Astrocyte (in vitro differentiated cells and primary cell): Measurements from ENCODE around the gene TRPM4. TPM values are rescaled to one million over a fixed set of nuclear protein-coding genes. Genes with fewer than 3 reads are reported as not detected.
"Not testable (repeated sequence)": the region's sequence is repeated elsewhere in the genome, so short reads cannot be mapped to it uniquely, and the experiment has no call there.

ENCODE experiments used
- DNase-seq: peaks from one replicate; pipeline ENCODE4 v3.0.0-alpha.2; 2010; ENCODE audit warnings: low read depth
- FAIRE-seq: peaks from 2 replicates; lab custom pipeline; 2011; peaks lifted over from hg19 to GRCh38; lab: Jason Lieb, UNC
- H2AFZ ChIP-seq: 2 replicates; pipeline ENCODE4 v1.6.0; 2012; ENCODE audit warnings: low read depth, low read length, inconsistent platforms
- H3K27ac ChIP-seq: 2 replicates; pipeline ENCODE4 v1.5.1; 2011; ENCODE audit warnings: low read depth, low read length, inconsistent platforms
- H3K27me3 ChIP-seq: 2 replicates; pipeline ENCODE4 v1.6.0; 2011; ENCODE audit warnings: low read length, inconsistent platforms; ENCODE audit not compliant: insufficient read depth
- H3K36me3 ChIP-seq: 2 replicates; pipeline ENCODE4 v1.5.1; 2011; ENCODE audit warnings: low read length, inconsistent platforms; ENCODE audit not compliant: insufficient read depth
- H3K4me1 ChIP-seq: 2 replicates; pipeline ENCODE4 v1.5.1; 2011; ENCODE audit warnings: low read length, inconsistent platforms; ENCODE audit not compliant: insufficient read depth
- H3K4me2 ChIP-seq: 2 replicates; pipeline ENCODE4 v1.6.0; 2012; ENCODE audit warnings: low read length, inconsistent platforms
- H3K4me3 ChIP-seq: 2 replicates; pipeline ENCODE4 v1.5.1; 2011; ENCODE audit warnings: low read depth, mild to moderate bottlenecking, low read length, inconsistent platforms; ENCODE audit not compliant: insufficient read depth
- H3K79me2 ChIP-seq: 2 replicates; pipeline ENCODE4 v1.6.0; 2012; ENCODE audit warnings: mild to moderate bottlenecking, low read length, inconsistent platforms; ENCODE audit not compliant: insufficient read depth
- H3K9ac ChIP-seq: 2 replicates; pipeline ENCODE4 v1.6.0; 2012; ENCODE audit warnings: mild to moderate bottlenecking, low read length, inconsistent platforms
- H3K9me3 ChIP-seq: 2 replicates; pipeline ENCODE4 v1.5.1; 2012; ENCODE audit warnings: low read depth, mild to moderate bottlenecking, low read length, inconsistent platforms; ENCODE audit not compliant: insufficient read depth
- H4K20me1 ChIP-seq: 2 replicates; pipeline ENCODE4 v1.6.0; 2012; ENCODE audit warnings: low read length, inconsistent platforms; ENCODE audit not compliant: insufficient read depth
- H3K27ac Mint-ChIP-seq: one replicate; pipeline ENCODE4 v1.8.0; 2021; ENCODE audit warnings: mild to moderate bottlenecking, mixed read lengths; ENCODE audit not compliant: unreplicated experiment
- H3K27me3 Mint-ChIP-seq: one replicate; pipeline ENCODE4 v1.8.0; 2021; ENCODE audit warnings: low read depth, mixed read lengths; ENCODE audit not compliant: unreplicated experiment
- H3K36me3 Mint-ChIP-seq: one replicate; pipeline ENCODE4 v1.8.0; 2021; ENCODE audit warnings: low read depth, mixed read lengths; ENCODE audit not compliant: unreplicated experiment
- H3K4me1 Mint-ChIP-seq: one replicate; pipeline ENCODE4 v1.8.0; 2021; ENCODE audit warnings: low read depth, mixed read lengths; ENCODE audit not compliant: unreplicated experiment
- H3K4me3 Mint-ChIP-seq: one replicate; pipeline ENCODE4 v1.8.0; 2021; ENCODE audit warnings: mild to moderate bottlenecking, moderate library complexity, mixed read lengths; ENCODE audit not compliant: unreplicated experiment
- H3K9me3 Mint-ChIP-seq: one replicate; pipeline ENCODE4 v1.8.0; 2021; ENCODE audit warnings: mild to moderate bottlenecking, mixed read lengths; ENCODE audit not compliant: unreplicated experiment
- EZH2 ChIP-seq: IDR thresholded peaks from 2 replicates; pipeline ENCODE4 v1.6.1; 2012; ENCODE audit warnings: mild to moderate bottlenecking, low read length, inconsistent platforms; ENCODE audit not compliant: insufficient read depth
- total RNA-seq: library from RNA; stranded (reverse); gene quantifications from 2 replicates; pipeline ENCODE4 v1.2.1, GENCODE V29; 2021
- TF ChIP-seq, protein P1 (sequence below): IDR thresholded peaks from 2 replicates; pipeline ENCODE4 v1.5.1; 2011; ENCODE audit warnings: low read depth, mild to moderate bottlenecking, inconsistent platforms, low read length, moderate library complexity; ENCODE audit not compliant: insufficient read depth

Gene TRPM4
- total RNA-seq, 1 donor from 2014 or later = 26.3 TPM

DNA sequence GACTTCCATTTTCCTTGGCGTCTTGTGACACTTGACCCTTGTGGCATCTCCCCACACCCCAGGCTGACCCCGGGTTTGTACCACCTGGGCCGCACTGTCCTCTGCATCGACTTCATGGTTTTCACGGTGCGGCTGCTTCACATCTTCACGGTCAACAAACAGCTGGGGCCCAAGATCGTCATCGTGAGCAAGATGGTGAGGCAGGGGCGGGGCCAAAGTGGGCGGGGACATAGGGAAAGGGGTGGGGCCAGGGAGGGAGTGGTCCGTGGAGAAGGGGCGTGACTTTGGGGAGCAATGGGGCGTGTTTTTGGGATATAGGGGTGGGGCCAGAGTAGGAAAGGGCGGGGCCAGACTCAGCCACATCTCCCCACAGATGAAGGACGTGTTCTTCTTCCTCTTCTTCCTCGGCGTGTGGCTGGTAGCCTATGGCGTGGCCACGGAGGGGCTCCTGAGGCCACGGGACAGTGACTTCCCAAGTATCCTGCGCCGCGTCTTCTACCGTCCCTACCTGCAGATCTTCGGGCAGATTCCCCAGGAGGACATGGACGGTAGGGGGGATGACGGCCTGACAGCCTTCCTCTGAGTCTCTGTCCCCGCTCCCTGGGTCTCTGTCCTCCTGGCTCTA is 42.8 kb downstream of the TRPM4 start:
- Mint-ChIP-seq H3K27me3 (no peaks in the 10 kb centered on the region), H3K36me3 (peaks cover 27% of the 10 kb centered on the region), H3K4me3 (no peak overlapping the region), H3K9me3 (no peaks in the 10 kb centered on the region), H3K27ac (no peak overlapping the region), H3K4me1 (no peaks in the 10 kb centered on the region)
- H4K20me1 ChIP-seq = no peaks in the 10 kb centered on the region
- no peak overlapping the region for H2AFZ ChIP-seq
- H3K79me2 ChIP-seq = no peaks in the 10 kb centered on the region
- no peaks in the 10 kb centered on the region for H3K9me3 ChIP-seq
- no peak overlapping the region for H3K4me2 ChIP-seq
- FAIRE-seq (no peak), DNase-seq (no peak)
- TF ChIP-seq EZH2 = no peak
- TF ChIP-seq, protein P1, sequence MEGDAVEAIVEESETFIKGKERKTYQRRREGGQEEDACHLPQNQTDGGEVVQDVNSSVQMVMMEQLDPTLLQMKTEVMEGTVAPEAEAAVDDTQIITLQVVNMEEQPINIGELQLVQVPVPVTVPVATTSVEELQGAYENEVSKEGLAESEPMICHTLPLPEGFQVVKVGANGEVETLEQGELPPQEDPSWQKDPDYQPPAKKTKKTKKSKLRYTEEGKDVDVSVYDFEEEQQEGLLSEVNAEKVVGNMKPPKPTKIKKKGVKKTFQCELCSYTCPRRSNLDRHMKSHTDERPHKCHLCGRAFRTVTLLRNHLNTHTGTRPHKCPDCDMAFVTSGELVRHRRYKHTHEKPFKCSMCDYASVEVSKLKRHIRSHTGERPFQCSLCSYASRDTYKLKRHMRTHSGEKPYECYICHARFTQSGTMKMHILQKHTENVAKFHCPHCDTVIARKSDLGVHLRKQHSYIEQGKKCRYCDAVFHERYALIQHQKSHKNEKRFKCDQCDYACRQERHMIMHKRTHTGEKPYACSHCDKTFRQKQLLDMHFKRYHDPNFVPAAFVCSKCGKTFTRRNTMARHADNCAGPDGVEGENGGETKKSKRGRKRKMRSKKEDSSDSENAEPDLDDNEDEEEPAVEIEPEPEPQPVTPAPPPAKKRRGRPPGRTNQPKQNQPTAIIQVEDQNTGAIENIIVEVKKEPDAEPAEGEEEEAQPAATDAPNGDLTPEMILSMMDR = no peak
- no peaks in the 10 kb centered on the region for H3K27me3 ChIP-seq
- no peak overlapping the region for H3K4me3 ChIP-seq
- H3K4me1 ChIP-seq = peaks cover 7% of the 10 kb centered on the region
- H3K9ac ChIP-seq = no peak overlapping the region
- no peak overlapping the region for H3K27ac ChIP-seq
- peaks cover 7% of the 10 kb centered on the region for H3K36me3 ChIP-seq

DNA sequence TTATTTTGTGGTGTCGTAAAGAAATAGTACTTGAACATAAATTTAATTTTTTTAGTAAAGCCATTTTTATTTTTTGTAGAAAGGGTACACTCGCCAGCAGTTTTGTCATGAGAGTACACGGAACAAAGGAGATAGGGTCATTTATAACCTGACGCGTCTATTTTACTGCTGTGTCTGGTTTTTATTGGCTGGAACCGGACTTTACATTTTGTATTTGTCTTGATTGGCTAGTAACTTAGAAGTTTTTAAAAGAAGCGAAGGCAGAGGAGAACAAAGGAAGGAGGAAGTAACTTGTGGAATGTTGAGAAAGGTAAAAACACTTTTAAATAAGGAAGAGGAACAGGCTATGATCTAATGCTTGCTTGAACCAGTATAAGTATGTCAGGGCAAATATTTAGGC is 43.5 kb downstream of the TRPM4 start:
- Histone ChIP-seq H3K9ac (no peak overlapping the region), H2AFZ (no peak overlapping the region), H3K4me3 (no peak overlapping the region), H3K9me3 (no peaks in the 10 kb centered on the region), H3K36me3 (peaks cover 7% of the 10 kb centered on the region), H3K27ac (no peak overlapping the region), H3K27me3 (no peaks in the 10 kb centered on the region), H3K79me2 (no peaks in the 10 kb centered on the region), H3K4me2 (no peak overlapping the region), H3K4me1 (peaks cover 7% of the 10 kb centered on the region), H4K20me1 (no peaks in the 10 kb centered on the region)
- Mint-ChIP-seq H3K27ac (no peak overlapping the region), H3K4me1 (no peaks in the 10 kb centered on the region), H3K4me3 (no peak overlapping the region), H3K27me3 (no peaks in the 10 kb centered on the region), H3K9me3 (no peaks in the 10 kb centered on the region), H3K36me3 (peaks cover 27% of the 10 kb centered on the region)
- DNase-seq (no peak), FAIRE-seq (no peak)
- no peak for TF ChIP-seq EZH2
- TF ChIP-seq, protein P1 = no peak

DNA sequence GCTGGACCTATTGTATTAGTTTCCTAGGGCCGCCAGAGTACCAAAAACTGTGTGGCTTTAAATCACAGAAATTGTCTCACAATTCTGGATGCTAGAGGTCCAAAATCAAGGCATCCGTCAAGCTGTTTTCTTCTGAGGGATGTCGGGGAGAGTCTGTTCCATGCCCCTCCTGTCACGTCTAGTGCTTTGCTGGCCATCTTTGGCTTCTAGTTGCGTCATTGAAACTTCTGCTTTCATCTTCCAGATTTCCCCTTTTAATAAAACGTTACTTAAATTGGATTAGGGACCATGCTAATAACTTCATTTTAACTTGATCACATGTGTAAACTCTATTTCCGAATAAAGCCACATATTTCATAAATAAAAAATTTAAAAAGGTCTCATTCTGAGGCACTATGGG is 47.5 kb downstream of the TRPM4 start:
- Histone ChIP-seq H3K79me2 (no peaks in the 10 kb centered on the region), H3K4me2 (no peak overlapping the region), H3K4me3 (no peak overlapping the region), H3K4me1 (peaks cover 4% of the 10 kb centered on the region), H3K36me3 (peaks cover 7% of the 10 kb centered on the region), H3K9ac (no peak overlapping the region), H3K9me3 (no peaks in the 10 kb centered on the region), H3K27me3 (no peaks in the 10 kb centered on the region), H4K20me1 (no peaks in the 10 kb centered on the region), H3K27ac (no peak overlapping the region), H2AFZ (no peak overlapping the region)
- H3K9me3 Mint-ChIP-seq = peaks cover 2% of the 10 kb centered on the region
- H3K36me3 Mint-ChIP-seq = peaks cover 36% of the 10 kb centered on the region
- no peak for FAIRE-seq
- no peaks in the 10 kb centered on the region for H3K4me1 Mint-ChIP-seq
- no peak overlapping the region for H3K27ac Mint-ChIP-seq
- no peak for TF ChIP-seq EZH2
- TF ChIP-seq, protein P1 = no peak
- no peaks in the 10 kb centered on the region for H3K27me3 Mint-ChIP-seq
- no peak for DNase-seq
- no peak overlapping the region for H3K4me3 Mint-ChIP-seq

DNA sequence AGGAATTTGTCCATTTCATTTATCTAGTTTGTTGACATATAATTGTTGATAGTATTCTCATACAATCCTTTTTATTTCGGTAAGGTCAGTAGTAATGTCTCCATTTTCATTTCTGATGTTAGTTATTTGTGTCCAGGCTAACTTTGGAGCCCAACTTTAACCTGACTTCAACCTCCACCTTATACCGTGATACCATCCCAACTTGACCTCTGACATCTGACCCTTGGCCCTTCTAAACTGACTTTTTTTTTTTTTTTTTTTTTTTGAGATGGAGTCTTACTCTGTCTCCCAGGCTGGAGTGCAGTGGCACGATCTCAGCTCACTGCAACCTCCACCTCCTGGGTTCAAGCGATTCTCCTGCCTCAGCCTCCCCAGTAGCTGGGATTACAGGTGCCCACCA is 51.9 kb downstream of the TRPM4 start:
- H3K27ac ChIP-seq, H3K36me3 ChIP-seq, H3K4me3 ChIP-seq, H3K27me3 Mint-ChIP-seq, H3K4me2 ChIP-seq, H3K27ac Mint-ChIP-seq, H3K9me3 Mint-ChIP-seq, FAIRE-seq, H3K27me3 ChIP-seq, H3K79me2 ChIP-seq, H3K4me1 Mint-ChIP-seq, H2AFZ ChIP-seq, H3K4me3 Mint-ChIP-seq, H4K20me1 ChIP-seq, H3K9me3 ChIP-seq, DNase-seq, H3K4me1 ChIP-seq, H3K9ac ChIP-seq: not testable (repeated sequence)
- H3K36me3 Mint-ChIP-seq = peaks cover 31% of the 10 kb centered on the region
